Measurements from ENCODE around the gene FAM181A.

The FAM181A gene

GRCh38 chr14:93926873-93927799 lies at the start of gene FAM181A:
Gene FAM181A (plus strand): TSS chr14:93927344. CDS start chr14:93928286, 942 bp downstream.
- no peak for DNase-seq (ENCODE audit: low spot score)

DNA sequence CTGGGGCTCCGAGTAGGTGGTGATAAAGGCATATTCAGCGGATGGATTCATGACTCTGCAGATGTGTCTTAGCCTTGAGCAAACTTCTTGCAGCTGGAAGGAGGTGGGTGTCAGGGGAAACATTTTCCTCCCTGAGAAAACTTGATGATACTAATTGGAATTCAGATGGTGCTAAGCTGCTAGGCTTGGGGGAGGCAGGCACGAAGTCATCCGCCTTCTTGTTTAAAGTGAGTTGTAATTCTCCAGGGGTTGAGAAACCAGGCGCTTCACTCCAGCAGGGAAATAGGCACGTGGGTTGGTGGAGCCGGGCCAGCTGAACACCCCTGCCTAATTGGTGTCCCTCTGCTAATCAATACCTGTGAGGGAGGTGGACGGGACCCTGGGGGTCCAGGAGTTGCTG lies 48.9 kb upstream of the FAM181A start:
- DNase-seq (ENCODE audit: low spot score), result no peak

- DNase-seq (ENCODE audit: low spot score), result no peak
Measured at GRCh38 chr14:93878871-93879270, 48.3 kb upstream of the FAM181A start.

DNA sequence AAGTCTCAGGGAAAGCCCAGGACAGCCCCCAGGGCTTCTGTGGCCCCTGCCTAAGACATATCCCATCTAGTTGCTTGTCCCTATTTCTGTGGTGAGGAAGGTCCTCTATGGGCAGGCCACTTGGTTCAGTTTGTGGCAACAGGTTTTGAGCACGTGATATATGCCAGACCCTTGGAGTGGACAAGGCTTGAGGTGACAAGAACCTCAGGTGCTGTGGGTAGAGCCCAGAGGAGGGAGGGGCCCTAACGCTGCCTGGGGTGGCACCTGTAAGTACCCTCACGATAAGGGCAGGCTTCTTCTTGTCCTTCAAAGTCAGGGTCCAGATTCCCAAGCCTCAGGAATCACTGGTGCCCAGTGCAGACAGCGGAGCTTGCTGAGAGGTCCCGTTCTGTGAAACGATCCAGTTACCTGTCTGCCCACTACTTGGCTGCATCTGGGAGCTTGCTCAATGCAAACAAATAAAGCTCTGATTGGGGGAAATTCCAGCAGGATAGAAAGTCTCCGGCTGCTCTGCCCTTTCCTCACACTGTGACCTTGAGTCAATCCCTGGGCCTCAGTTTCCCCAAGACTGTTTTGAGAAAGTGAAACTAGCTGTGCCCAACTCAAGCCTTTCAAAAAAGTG lies 47.7 kb upstream of the FAM181A start:
- DNase-seq (ENCODE audit: low spot score), result no peak

DNA sequence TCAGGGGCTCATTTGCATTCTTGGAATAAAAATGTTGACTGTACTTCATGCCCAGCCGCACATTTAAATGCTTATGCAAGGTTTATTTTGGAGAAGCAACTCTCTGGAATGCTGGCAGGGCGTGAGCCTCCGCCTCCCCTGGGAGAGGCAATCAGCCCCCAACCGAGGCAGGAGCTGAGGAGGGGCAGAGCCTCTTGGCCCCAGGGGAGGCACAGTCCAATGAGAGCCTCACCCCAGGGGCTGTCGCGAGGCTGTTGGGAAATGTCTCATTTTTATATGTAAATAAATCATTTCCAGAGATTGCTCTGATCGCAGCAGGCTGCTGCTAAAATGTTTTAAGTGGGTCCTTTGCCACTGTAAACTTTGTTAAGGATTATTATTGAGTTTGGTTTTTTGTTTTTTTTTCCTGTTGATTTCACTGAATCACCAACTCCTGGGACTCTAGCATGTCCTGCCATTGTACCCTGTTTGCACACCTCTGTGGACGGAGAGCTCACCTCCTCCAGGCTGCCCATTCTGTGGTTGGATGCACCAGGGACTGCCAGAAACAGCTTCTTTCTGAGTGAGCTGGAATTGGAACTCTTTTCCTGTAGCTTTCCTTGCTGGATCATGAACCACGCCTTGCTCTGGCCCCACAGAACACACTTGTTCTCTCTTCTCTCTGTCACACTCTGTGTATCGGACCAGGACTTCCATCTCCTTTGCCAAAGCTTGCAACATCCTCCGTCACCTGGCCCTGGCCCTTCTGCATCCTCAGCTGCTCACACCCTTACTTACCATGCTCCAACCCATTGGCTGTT lies 46.9 kb upstream of the FAM181A start:
- DNase-seq (ENCODE audit: low spot score), result no peak

DNA sequence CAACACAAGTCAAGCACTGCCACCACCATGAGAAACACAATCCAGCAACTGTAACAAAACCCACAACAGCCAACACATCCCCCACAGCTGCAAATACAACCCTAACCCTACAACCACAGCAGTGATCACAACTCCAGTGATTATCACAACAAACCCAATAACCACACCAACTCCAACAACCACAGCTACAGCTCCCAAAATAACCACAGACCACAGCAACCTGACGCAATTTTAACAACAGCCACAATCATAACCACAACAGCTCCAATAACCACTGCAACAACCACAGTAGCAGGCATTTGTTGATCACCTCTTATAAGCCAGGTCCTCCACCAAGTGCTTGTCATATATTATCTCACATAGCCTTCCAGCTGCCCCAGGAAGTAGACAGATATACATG lies 42.2 kb upstream of the FAM181A start:
- DNase-seq (ENCODE audit: low spot score), result no peak

DNA sequence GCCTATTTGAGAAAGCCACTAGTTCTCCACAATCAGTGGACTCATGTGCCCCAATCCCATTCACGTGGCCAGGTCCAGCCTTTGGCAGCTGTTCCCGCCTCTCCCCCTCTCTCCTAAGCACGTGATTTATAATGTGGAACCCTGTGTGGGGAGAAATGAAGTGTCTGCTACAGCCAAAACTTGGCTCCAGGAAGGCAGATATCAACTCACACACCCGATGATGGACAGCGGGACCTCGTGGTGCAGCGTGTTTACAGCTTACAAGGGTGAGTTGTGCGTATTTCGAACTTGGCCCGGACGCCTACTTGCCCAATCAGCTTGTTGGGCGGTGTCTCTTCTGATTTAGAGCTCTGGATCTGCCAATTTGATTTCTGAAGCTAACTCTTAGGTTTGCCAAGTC lies 38.1 kb upstream of the FAM181A start:
- DNase-seq (ENCODE audit: low spot score), result no peak

- no peak for DNase-seq (ENCODE audit: low spot score)
Measured at GRCh38 chr14:93889739-93890483, 37.2 kb upstream of the FAM181A start.

DNA sequence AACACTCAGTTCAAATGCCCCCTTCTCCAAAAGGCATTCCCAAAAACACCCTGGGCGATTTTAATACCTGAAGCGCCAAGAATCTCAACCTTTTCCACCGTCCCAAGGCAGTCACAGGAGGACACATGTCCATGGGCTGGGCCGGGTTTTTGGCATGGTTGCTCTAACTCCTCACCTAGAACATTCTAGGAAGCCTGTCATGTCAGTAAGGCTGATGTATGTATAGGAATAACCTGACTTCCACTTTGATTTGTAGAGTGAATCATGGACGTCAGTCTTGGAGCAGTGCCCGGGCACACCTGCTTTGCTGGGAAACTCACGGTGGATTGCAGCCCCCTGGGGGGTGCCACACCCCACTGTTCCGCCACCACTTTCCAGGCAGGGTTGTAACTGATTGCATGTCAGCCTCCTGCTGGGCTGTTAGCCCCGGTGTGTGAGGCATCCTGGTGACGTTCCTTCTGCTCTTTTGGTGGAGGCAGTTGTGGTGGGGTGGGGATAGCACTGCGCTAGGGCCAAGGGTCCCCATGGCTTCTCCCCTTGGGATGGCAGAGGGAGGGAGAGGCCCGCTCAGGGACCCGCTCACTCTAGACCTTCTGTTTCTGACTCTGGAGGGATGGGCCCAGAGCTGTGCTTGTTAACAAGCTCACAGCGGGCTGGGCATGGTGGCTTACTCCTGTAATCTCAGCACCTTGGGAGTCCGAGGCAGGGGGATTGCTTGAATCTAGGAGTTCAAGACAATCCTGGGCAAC lies 35.2 kb upstream of the FAM181A start:
- no peak for DNase-seq (ENCODE audit: low spot score)

DNA sequence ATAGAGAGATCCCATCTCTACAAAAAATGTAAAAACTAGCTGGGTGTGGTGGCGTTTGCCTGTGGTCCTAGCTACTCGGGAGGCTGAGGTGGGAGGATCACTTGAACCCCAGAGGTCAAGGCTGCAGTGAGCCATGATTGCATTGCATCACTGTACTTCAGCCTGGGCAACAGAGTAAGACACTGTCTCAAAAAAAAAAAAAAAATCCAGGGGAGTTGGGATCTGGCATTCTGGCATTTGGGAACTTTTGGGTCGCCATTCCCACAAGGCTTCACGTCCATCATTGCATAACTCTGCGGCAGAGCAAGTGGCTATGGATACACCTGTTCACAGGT lies 34.7 kb upstream of the FAM181A start:
- DNase-seq (ENCODE audit: low spot score), result no peak

GRCh38 chr14:93892923-93893558 lies 34.1 kb upstream of the FAM181A start:
- DNase-seq (ENCODE audit: low spot score), result peak; percentile 73

GRCh38 chr14:93893661-93894261 lies 33.4 kb upstream of the FAM181A start:
- DNase-seq (ENCODE audit: low spot score), result no peak

DNA sequence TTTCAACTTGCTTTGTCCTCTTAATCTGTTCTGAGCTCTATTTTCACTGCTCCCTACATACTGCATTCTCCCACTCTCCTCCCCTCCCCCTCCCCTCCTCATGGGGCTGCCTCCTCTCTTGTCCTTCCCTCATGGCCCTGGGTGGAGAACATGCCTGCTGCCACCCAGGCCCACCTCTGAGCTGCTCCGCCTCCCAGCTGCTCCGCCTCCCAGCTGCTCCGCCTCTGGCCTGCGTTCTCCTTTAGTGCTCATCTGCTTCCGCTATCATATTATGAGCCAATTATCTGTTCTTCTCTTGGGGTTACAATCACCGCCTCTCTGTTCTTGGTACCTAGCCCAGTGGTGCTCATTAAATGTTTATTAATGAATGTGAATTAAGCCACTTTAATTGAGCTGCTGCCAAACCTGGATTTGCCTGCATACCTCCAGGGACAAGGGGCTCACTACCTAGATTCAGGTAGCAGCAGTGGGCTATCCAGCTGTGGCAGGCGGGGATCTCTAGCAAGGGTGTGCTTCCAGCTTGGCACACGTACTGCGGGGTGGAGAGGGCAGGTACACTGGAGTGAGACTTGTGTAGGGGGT lies 32.0 kb upstream of the FAM181A start:
- DNase-seq (ENCODE audit: low spot score), result no peak

GRCh38 chr14:93897476-93897845 lies 29.7 kb upstream of the FAM181A start:
- DNase-seq (ENCODE audit: low spot score), result no peak

DNA sequence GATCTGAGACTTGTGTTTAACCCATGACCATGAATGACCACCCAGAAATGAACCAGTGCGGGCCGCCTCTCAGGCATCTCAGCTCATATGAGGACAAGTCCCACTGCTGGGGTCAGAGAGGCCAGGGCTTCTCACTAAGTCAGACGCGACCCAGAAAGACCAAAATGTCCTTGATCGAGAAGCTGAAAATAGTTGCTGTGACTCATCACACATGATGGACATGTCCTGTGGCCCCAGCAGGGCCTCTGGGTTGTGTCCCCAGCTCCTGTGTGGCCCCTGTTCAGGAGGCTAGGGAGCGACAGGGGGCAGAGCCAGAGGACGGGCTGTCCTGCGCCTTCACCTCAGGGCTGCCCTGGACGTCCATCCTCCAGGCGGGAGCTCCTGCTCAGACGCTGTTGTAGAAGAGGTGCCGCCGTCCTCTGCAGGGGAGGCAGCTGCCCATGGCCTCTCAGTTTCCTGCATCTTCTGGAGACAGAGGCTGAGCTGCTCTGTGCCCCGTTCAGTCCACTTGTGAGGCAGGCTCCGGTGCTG lies 29.0 kb upstream of the FAM181A start:
- no peak for DNase-seq (ENCODE audit: low spot score)

- DNase-seq (ENCODE audit: low spot score), result no peak
Measured at GRCh38 chr14:93898731-93899130, 28.4 kb upstream of the FAM181A start.

GRCh38 chr14:93901813-93902212 lies 25.3 kb upstream of the FAM181A start:
- no peak for DNase-seq (ENCODE audit: low spot score)

DNA sequence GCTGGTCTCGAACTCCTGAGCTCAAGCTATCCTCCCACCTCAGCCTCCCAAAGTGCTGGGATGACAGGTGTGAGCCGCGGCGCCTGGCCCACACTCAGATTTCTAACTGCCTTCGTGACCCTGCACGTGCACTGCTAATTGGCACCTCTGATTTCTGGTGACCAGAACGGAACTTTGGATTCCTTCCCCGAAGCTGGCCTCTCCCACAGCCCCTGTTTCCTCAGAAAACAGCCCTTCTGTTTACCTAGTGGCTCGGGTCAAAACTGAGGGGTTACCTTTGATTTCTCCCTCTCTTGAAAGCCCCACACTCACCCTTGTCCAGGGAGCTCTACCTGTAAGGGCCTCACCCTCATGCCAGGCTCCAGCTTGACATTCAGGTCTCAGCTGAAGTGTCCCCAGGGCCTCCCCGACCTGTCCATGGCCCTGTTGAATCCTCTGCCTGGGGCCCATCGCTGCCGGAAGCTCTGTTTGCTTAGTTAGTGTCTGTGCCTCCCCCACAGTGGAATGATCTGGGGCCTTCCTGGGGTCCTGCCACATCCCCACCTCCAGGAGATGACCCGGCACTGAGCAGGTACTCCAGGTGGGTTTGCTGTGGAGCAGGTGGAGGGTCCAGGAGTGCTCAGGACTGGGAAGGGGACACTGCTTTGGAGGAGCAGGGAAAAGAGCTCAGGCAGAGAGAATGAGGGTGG lies 24.4 kb upstream of the FAM181A start:
- DNase-seq (ENCODE audit: low spot score), result no peak
